B cell (primary cell): ENCODE data around the gene AGBL4. TPM values are rescaled to one million over a fixed set of nuclear protein-coding genes. Genes with fewer than 3 reads are reported as not detected.

ENCODE experiments used
- ATAC-seq: fragments of 200-7000 bp; cut with Tn5 transposase; one replicate; pipeline ENCODE4 v1.10.0; 2021; ENCODE audit warnings: low read depth, mild to moderate bottlenecking, moderate number of reproducible peaks, moderate library complexity
- CTCF ChIA-PET: fragments of 350-600 bp; sonication (Branson Sonifier 250); formaldehyde crosslinking; loops from one replicate; lab custom pipeline; 2021; ENCODE audit warnings: antibody characterized with exemption, inconsistent platforms; lab: Charles Lee
- POLR2A ChIA-PET: fragments of 350-600 bp; sonication (Branson Sonifier 250); formaldehyde crosslinking; loops from one replicate; lab custom pipeline; 2021; ENCODE audit warnings: antibody characterized with exemption; lab: Charles Lee
- DNase-seq: peaks from one replicate; pipeline ENCODE4 v3.0.0; 2013
- H2AFZ ChIP-seq: 2 replicates; pipeline ENCODE4 v1.6.1; 2012; ENCODE audit warnings: mild to moderate bottlenecking, low read depth, low read length; ENCODE audit not compliant: insufficient read depth, poor library complexity, severe bottlenecking
- H3K27ac ChIP-seq, 2 donors: 1 replicate in 1 of 2; 2 replicates in 1 of 2; pipeline ENCODE4 v1.5.1; 2012 to 2013; ENCODE audit warnings: low read length in 2 of 2, mild to moderate bottlenecking in 2 of 2, moderate library complexity in 1 of 2
- H3K27me3 ChIP-seq, 4 experiments: fragments of 200-600 bp in 1 of 4; sonication (generic) in 1 of 4; replicated peaks in 1 of 4; 1 replicate in 2 of 4; 2 replicates in 2 of 4; pipeline versions ENCODE4 v1.6.1 to v1.7.0; 2013 to 2016; ENCODE audit warnings: low read length in 3 of 4, mild to moderate bottlenecking in 2 of 4, mixed read lengths in 1 of 4, moderate library complexity in 1 of 4; ENCODE audit not compliant: insufficient read depth in 4 of 4, control insufficient read depth in 3 of 4; ENCODE audit errors: control extremely low read depth in 1 of 4
- H3K36me3 ChIP-seq, 2 experiments: replicated peaks in 1 of 2; 1 replicate in 1 of 2; 2 replicates in 1 of 2; pipeline versions ENCODE4 v1.6.1 to v1.7.1; 2013; ENCODE audit warnings: low read length in 1 of 2; ENCODE audit not compliant: insufficient read depth in 2 of 2, control insufficient read depth in 1 of 2; ENCODE audit errors: control extremely low read depth in 1 of 2, extremely low read depth in 1 of 2
- H3K4me1 ChIP-seq, 2 donors: fragments of 200-600 bp in 1 of 2; sonication (generic) in 1 of 2; 1 replicate in 1 of 2; 2 replicates in 1 of 2; pipeline versions ENCODE4 v1.5.1 to v1.6.1; 2013 to 2017; ENCODE audit warnings: low read length in 2 of 2; ENCODE audit not compliant: control insufficient read depth in 2 of 2, insufficient read depth in 2 of 2
- H3K4me2 ChIP-seq: replicated peaks from 2 replicates; pipeline ENCODE3; 2012; ENCODE audit warnings: mild to moderate bottlenecking, low read depth, low read length; ENCODE audit not compliant: poor library complexity, severe bottlenecking
- H3K4me3 ChIP-seq, 5 experiments: fragments of 200-600 bp in 1 of 5; sonication (generic) in 1 of 5; 1 replicate in 3 of 5; 2 replicates in 2 of 5; pipeline versions ENCODE4 v1.5.1 to v1.7.0; 2011 to 2016; ENCODE audit warnings: low read length in 4 of 5, mild to moderate bottlenecking in 4 of 5, low read depth in 2 of 5, control low read depth in 1 of 5, moderate library complexity in 1 of 5; ENCODE audit not compliant: insufficient read depth in 1 of 5; ENCODE audit errors: control extremely low read depth in 1 of 5, extremely low read depth in 1 of 5
- H3K79me2 ChIP-seq: fragments of 200-600 bp; sonication (generic); one replicate; pipeline ENCODE4 v1.6.0; 2016; ENCODE audit warnings: low read length; ENCODE audit not compliant: control insufficient read depth, insufficient read depth
- H3K9ac ChIP-seq: fragments of 200-600 bp; sonication (generic); 2 replicates; pipeline ENCODE4 v1.6.1; 2017; ENCODE audit warnings: mild to moderate bottlenecking, low read length, moderate library complexity
- H3K9me3 ChIP-seq, 3 donors: one replicate each; pipeline versions ENCODE4 v1.6.1 to v1.7.1; 2013; ENCODE audit warnings: low read length in 2 of 3; ENCODE audit not compliant: control insufficient read depth in 2 of 3, insufficient read depth in 1 of 3; ENCODE audit errors: control extremely low read depth in 1 of 3
- H4K20me1 ChIP-seq: 2 replicates; pipeline ENCODE4 v1.6.0; 2012; ENCODE audit warnings: mild to moderate bottlenecking, low read length; ENCODE audit not compliant: insufficient read depth, control insufficient read depth, poor library complexity, severe bottlenecking
- H3K27ac Mint-ChIP-seq: one replicate; pipeline ENCODE4 v1.8.0; 2021; ENCODE audit warnings: mixed read lengths
- H3K27me3 Mint-ChIP-seq: one replicate; pipeline ENCODE4 v1.8.0; 2021; ENCODE audit warnings: mixed read lengths
- H3K4me1 Mint-ChIP-seq: one replicate; pipeline ENCODE4 v1.8.0; 2021; ENCODE audit warnings: mixed read lengths
- H3K4me3 Mint-ChIP-seq: one replicate; pipeline ENCODE4 v1.8.0; 2021; ENCODE audit warnings: mixed read lengths
- H3K9me3 Mint-ChIP-seq: one replicate; pipeline ENCODE4 v1.8.0; 2022; ENCODE audit warnings: mixed read lengths; ENCODE audit not compliant: insufficient read depth
- EZH2 ChIP-seq: IDR thresholded peaks from 2 replicates; pipeline ENCODE4 v1.6.1; 2012; ENCODE audit warnings: borderline replicate concordance, low read depth, mild to moderate bottlenecking, moderate library complexity, low read length; ENCODE audit not compliant: insufficient read depth, poor library complexity, severe bottlenecking
- WGBS: methylation state at CpG from one replicate; pipeline ENCODE4 v1.1.5; 2013; ENCODE audit warnings: missing lambda C conversion rate; ENCODE audit not compliant: insufficient coverage; 5-methylcytosine and 5-hydroxymethylcytosine counted together
- intact Hi-C: fragments of 100-400 bp; cut with micrococcal nuclease; formaldehyde crosslinking; loops from one replicate; pipeline ENCODE4 v1.10.0; 2022
- polyA plus RNA-seq: library from polyadenylated mRNA; depleted of rRNA; stranded (reverse); fragments of >200 nt; gene quantifications from 2 replicates; pipeline ENCODE4 v1.2.3, GENCODE V29; 2012
- total RNA-seq, 2 donors: library from RNA; stranded (reverse); fragments of 120-200 nt in 1 of 2; gene quantifications; 1 replicate in 1 of 2; 2 replicates in 1 of 2; pipeline versions ENCODE4 v1.2.3 to v1.2.4, GENCODE V29; 2013 to 2022
- TF ChIP-seq, protein P1 (sequence below): fragments of 200-600 bp; IDR thresholded peaks from one replicate; pipeline ENCODE4 v1.8.0; 2022; ENCODE audit warnings: antibody characterized with exemption, mild to moderate bottlenecking

AGBL4 gene
- total and polyA plus RNA-seq, 2 donors (not counting 1 experiment from before 2014, with no cell fraction given) = 0.07 to 0.12 TPM

DNA sequence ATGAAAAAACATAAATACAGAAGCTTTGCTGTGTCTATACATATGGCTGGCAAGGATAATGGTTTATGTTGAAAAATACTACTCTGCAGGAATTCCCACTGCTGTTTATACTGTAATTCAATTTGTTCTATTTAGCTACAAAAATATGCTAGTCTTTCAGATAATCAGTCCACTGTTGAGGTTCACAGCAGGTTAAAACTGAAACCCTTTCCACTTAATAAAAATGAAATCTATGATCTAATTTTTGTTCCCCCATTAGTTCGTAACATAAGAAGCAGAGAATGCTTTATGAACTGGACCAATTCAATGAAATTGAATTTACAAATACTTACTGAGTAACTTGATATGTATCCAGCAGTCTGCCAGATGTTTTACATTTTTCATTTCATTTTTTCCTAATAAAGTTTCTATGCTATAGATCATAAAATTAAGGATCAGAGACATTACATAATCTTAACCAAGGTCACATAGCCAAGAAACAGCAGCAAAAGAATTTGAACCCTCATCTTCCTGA lies 887.0 kb downstream of the AGBL4 start:
- no peaks in the 10 kb centered on the region for H3K27me3 Mint-ChIP-seq
- H3K9me3 Mint-ChIP-seq = peaks cover 6% of the 10 kb centered on the region
- no peak overlapping the region for H3K4me3 Mint-ChIP-seq
- H3K4me1 Mint-ChIP-seq = no peaks in the 10 kb centered on the region
- Histone ChIP-seq H2AFZ (no peak overlapping the region), H3K79me2 (no peaks in the 10 kb centered on the region), H3K27me3 (no peaks in the 10 kb centered on the region), H3K4me3 (no peak overlapping the region), H3K27ac (no peak overlapping the region), H3K4me2 (no peak overlapping the region), H3K4me1 (no peaks in the 10 kb centered on the region), H4K20me1 (no peaks in the 10 kb centered on the region), H3K36me3 (no peaks in the 10 kb centered on the region), H3K9ac (no peak overlapping the region), H3K9me3 (peaks cover 0 to 5% (median 4%) of the 10 kb centered on the region in 3 donors)
- ATAC-seq = no peak
- intact Hi-C loops = no loop called here
- TF ChIP-seq, protein P1, sequence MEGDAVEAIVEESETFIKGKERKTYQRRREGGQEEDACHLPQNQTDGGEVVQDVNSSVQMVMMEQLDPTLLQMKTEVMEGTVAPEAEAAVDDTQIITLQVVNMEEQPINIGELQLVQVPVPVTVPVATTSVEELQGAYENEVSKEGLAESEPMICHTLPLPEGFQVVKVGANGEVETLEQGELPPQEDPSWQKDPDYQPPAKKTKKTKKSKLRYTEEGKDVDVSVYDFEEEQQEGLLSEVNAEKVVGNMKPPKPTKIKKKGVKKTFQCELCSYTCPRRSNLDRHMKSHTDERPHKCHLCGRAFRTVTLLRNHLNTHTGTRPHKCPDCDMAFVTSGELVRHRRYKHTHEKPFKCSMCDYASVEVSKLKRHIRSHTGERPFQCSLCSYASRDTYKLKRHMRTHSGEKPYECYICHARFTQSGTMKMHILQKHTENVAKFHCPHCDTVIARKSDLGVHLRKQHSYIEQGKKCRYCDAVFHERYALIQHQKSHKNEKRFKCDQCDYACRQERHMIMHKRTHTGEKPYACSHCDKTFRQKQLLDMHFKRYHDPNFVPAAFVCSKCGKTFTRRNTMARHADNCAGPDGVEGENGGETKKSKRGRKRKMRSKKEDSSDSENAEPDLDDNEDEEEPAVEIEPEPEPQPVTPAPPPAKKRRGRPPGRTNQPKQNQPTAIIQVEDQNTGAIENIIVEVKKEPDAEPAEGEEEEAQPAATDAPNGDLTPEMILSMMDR = no peak
- TF ChIP-seq EZH2 = no peak
- CTCF ChIA-PET = no interaction called here
- POLR2A ChIA-PET = no interaction called here
- no peak for DNase-seq
- no peak overlapping the region for H3K27ac Mint-ChIP-seq
- WGBS = no CpG with 5 or more reads among the region's 1 CpG

DNA sequence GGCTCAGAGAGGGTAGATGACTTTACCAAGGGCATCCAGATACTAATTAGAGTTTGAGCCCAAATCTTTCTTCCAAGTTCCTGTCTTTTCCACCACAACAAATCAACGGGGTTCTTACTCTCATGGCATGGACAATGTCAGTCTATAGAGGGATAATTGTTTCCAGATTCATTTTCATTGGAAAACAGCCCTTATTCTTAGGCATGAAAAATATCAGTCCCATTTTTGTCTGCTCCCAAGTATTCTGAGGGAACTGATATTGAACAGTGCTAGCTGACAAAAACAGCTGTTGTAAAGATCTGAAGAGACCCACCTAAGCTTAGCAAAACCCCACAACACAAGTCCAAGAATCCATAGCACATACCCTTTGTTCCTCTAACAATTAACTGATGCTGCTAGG lies 898.0 kb downstream of the AGBL4 start:
- no peak for TF ChIP-seq EZH2
- Histone ChIP-seq H3K9me3 (peaks cover 0 to 6% (median 0%) of the 10 kb centered on the region in 3 donors), H3K9ac (no peak overlapping the region), H3K36me3 (no peaks in the 10 kb centered on the region), H3K4me1 (no peaks in the 10 kb centered on the region), H3K27ac (no peak overlapping the region), H3K4me3 (no peak overlapping the region), H2AFZ (no peak overlapping the region), H3K27me3 (no peaks in the 10 kb centered on the region), H3K79me2 (no peaks in the 10 kb centered on the region), H3K4me2 (no peak overlapping the region), H4K20me1 (no peaks in the 10 kb centered on the region)
- POLR2A ChIA-PET = no interaction called here
- Mint-ChIP-seq H3K9me3 (peaks cover 1% of the 10 kb centered on the region), H3K27me3 (peaks cover 8% of the 10 kb centered on the region), H3K4me1 (no peaks in the 10 kb centered on the region), H3K4me3 (no peak overlapping the region), H3K27ac (no peak overlapping the region)
- CTCF ChIA-PET = no interaction called here
- ATAC-seq (no peak), DNase-seq (no peak)
- intact Hi-C loops = no loop called here
- WGBS = no CpG with 5 or more reads among the region's 1 CpG
